Measurements from ENCODE around the gene UBE3C. TPM values are rescaled to one million over a fixed set of nuclear protein-coding genes. Genes with fewer than 3 reads are reported as not detected.
"Not testable (repeated sequence)": the region's sequence is repeated elsewhere in the genome, so short reads cannot be mapped to it uniquely, and the experiment has no call there.

UBE3C gene
- total RNA-seq, 1 donor from 2014 or later, result 69.5 TPM

DNA sequence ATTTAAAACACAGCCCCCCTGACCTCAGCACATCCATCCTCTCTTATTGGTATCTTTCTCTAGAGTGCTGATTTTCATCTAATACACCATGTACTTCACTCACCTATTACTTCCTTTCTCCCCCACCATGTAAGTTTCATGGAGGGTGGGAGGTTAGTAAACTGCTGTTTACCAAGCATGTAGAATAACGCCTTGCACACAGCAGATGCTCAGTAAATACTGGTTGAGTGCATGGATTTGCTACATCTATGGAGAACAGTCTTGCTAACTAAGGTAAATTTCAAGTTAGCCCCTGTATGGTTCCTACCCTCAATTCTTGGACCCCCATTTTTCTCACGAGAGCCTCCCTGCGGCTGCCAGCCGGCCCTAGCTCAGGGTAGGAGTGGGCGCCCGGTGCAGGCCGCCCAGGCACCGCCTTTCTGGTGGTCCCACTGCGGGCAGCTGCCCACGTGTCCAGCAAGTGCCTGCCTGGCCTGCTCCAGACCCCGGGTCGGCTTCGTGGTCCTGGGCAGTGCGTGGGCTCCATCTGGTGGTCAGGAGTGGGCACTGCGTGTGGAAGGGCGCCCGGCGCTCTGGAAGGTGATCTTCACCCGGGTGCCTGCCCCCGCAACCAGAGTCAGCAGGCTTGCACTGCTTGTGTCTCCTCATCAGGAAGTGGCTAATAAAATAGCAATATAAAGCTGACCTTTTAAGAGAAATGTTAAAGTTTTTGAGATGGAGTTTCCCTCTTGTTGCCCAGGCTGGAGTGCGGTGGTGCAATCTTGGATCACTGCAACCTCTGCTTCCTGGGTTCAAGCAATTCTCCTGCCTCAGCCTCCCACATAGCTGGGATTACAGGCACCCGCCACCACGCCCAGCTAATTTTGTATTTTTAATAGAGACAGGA is 134.7 kb downstream of the UBE3C start:
- intact Hi-C loops (cut with DNase I), result loop anchor here (10.0 kb wide), 1 partner anchor 309 kb away; no protein-coding TSS in a partner anchor
- H3K36me3 ChIP-seq, result peaks cover 3 to 12% of the 10 kb centered on the region in 2 donors
- no peak overlapping the region for H3K27ac ChIP-seq
- H3K4me1 ChIP-seq, result peaks cover 30% of the 10 kb centered on the region
- H3K4me3 ChIP-seq, result no peak overlapping the region
- H3K27me3 ChIP-seq, result no peaks in the 10 kb centered on the region
- no peak for DNase-seq (ENCODE audit: extremely low spot score in 2 of 2)
- no peaks in the 10 kb centered on the region for H3K9me3 ChIP-seq
- TF ChIP-seq, protein P1, sequence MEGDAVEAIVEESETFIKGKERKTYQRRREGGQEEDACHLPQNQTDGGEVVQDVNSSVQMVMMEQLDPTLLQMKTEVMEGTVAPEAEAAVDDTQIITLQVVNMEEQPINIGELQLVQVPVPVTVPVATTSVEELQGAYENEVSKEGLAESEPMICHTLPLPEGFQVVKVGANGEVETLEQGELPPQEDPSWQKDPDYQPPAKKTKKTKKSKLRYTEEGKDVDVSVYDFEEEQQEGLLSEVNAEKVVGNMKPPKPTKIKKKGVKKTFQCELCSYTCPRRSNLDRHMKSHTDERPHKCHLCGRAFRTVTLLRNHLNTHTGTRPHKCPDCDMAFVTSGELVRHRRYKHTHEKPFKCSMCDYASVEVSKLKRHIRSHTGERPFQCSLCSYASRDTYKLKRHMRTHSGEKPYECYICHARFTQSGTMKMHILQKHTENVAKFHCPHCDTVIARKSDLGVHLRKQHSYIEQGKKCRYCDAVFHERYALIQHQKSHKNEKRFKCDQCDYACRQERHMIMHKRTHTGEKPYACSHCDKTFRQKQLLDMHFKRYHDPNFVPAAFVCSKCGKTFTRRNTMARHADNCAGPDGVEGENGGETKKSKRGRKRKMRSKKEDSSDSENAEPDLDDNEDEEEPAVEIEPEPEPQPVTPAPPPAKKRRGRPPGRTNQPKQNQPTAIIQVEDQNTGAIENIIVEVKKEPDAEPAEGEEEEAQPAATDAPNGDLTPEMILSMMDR (IDR thresholded peaks at IDR 0.05), result peak; percentile 89 to 98 (median 97)
- no peak for TF ChIP-seq POLR2AphosphoS5 (IDR thresholded peaks at IDR 0.05; ENCODE audit: insufficient read depth in 1 of 2, low read depth in 1 of 2)

DNA sequence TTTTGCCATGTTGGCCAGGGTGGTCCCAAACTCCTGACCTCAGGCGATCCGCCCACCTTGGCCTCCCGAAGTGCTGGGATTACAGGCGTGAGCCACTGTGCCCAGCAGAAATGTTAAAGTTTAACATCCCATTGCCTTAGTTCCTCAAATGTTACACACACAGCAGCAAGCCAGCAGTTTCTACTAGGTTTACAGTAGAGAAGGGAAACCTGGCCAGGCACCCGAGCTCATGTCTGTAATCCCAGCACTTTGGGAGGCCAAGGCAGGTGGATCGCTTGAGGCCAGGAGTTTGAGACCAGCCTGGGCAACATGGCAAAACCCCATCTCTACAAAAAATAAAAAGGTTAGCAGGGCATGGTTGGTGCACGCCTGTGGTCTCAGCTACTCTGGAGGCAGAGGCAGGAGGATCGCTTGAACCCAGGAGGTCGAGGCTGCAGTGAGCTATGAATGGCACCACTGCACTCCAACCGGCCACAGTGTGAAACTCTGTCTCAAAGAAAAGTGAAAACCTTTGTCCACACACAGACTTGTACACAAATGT is 135.4 kb downstream of the UBE3C start:
- H3K4me1 ChIP-seq, result peaks cover 34% of the 10 kb centered on the region
- not testable (repeated sequence) for DNase-seq (ENCODE audit: extremely low spot score in 2 of 2); H3K27me3 ChIP-seq; H3K36me3 ChIP-seq; H3K4me3 ChIP-seq; H3K9me3 ChIP-seq; H3K27ac ChIP-seq
- intact Hi-C loops (cut with DNase I), result loop anchor here (10.0 kb wide), 1 partner anchor 309 kb away; no protein-coding TSS in a partner anchor

DNA sequence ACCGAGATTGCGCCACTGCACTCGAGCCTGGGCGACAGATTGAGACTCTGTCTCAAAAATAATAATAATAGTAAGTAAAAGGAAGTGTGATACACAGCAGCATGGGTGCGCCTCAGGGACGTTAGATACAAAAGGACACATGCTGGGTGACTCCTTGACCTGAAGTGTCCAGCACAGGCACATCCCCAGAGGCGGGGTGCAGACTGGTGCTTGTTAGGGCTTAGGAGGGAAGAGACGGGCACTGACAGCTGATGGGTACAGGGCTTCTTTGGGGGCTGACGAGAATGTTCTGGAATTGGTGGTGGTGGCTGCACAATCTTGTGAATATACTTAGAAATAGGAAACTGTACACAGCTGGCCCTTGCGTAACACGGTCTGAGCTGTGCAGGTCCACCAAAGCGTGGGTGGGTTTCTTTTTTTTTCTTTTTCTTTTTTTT is 136.3 kb downstream of the UBE3C start:
- no peak for DNase-seq (ENCODE audit: extremely low spot score in 2 of 2)
- no peaks in the 10 kb centered on the region for H3K27me3 ChIP-seq
- intact Hi-C loops (cut with DNase I), result loop anchor here (10.0 kb wide), 1 partner anchor 310 kb away; no protein-coding TSS in a partner anchor

DNA sequence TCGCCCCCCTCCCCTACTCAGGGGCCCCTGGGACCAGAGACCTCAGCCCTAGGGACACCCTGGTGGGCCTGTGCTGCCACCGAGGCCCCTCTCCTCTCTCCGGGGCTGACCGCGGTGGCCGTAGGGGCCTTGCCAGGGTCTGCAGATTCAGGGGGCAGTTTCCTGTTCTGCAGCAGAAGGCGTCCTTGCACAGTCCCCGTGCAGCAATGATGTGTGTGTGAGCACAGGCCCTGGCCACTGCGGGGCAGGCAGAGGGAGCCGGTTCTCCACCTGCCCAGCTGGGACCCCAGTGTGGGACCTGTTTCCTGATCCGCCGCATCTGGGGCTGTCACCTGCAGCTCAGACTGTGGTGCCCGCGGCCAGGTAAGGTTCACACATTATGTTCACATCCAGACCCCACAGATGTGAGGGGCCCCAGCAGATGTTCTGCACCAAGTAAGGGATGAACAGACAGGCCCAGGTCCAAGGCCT is 137.4 kb downstream of the UBE3C start:
- Histone ChIP-seq H3K27ac (no peak overlapping the region), H3K4me1 (peaks cover 46% of the 10 kb centered on the region)
- intact Hi-C loops (cut with DNase I), result loop anchor here (10.0 kb wide), 1 partner anchor 311 kb away; no protein-coding TSS in a partner anchor

More for the DNA sequence above, 136.3 kb downstream of the UBE3C start:
- Histone ChIP-seq H3K4me3 (no peak overlapping the region), H3K4me1 (peaks cover 42% of the 10 kb centered on the region), H3K36me3 (peaks cover 0 to 4% of the 10 kb centered on the region in 2 donors), H3K9me3 (no peaks in the 10 kb centered on the region), H3K27ac (no peak overlapping the region)
- no peak for TF ChIP-seq POLR2A (IDR thresholded peaks at IDR 0.05)
- TF ChIP-seq, protein P1 (IDR thresholded peaks at IDR 0.05), result no peak
- TF ChIP-seq POLR2AphosphoS5 (IDR thresholded peaks at IDR 0.05; ENCODE audit: insufficient read depth in 1 of 2, low read depth in 1 of 2), result no peak

More for the DNA sequence above, 137.4 kb downstream of the UBE3C start:
- DNase-seq (ENCODE audit: extremely low spot score in 2 of 2), result no peak
- TF ChIP-seq, protein P1 (IDR thresholded peaks at IDR 0.05), result no peak
- TF ChIP-seq POLR2A (IDR thresholded peaks at IDR 0.05) (no peak), POLR2AphosphoS5 (IDR thresholded peaks at IDR 0.05; ENCODE audit: insufficient read depth in 1 of 2, low read depth in 1 of 2) (no peak)
- H3K36me3 ChIP-seq, result no peaks in the 10 kb centered on the region
- H3K4me3 ChIP-seq, result no peak overlapping the region
- H3K9me3 ChIP-seq, result no peaks in the 10 kb centered on the region
- no peaks in the 10 kb centered on the region for H3K27me3 ChIP-seq

Measured in vagina (tissue), 2 donors.